ENCODE data around the gene BBX. TPM values are rescaled to one million over a fixed set of nuclear protein-coding genes. Genes with fewer than 3 reads are reported as not detected.

Gene BBX
- total RNA-seq, 4 donors from 2014 or later, result 55.6 to 86.7 (median 73.0) TPM

GRCh38 chr3:107675233-107675900, 152.6 kb downstream of the BBX start:
- no peak for TF ChIP-seq POLR2A (IDR thresholded peaks at IDR 0.05)
- TF ChIP-seq CTCF (IDR thresholded peaks at IDR 0.05), result no peak
- TF ChIP-seq POLR2AphosphoS5 (IDR thresholded peaks at IDR 0.05), result no peak
- no peak for TF ChIP-seq EP300 (IDR thresholded peaks at IDR 0.05)
- Histone ChIP-seq H3K4me3 (no peak overlapping the region), H3K27me3 (no peaks in the 10 kb centered on the region), H3K36me3 (no peaks in the 10 kb centered on the region), H3K27ac (peak overlapping the region in 1 of 4 donors; percentile 5), H3K9me3 (no peaks in the 10 kb centered on the region), H3K4me1 (peaks cover 0 to 62% (median 6%) of the 10 kb centered on the region in 3 donors)
- 84 to 94% methylated on average over 3 to 6 of the region's 6 CpGs for WGBS, 2 donors (ENCODE audit: low coverage in 1 of 2)
- ATAC-seq, result no peak

- Histone ChIP-seq H3K27ac (no peak overlapping the region), H3K9me3 (no peaks in the 10 kb centered on the region), H3K4me1 (peaks cover 0 to 75% (median 8%) of the 10 kb centered on the region in 3 donors), H3K4me3 (no peak overlapping the region), H3K36me3 (no peaks in the 10 kb centered on the region), H3K27me3 (no peaks in the 10 kb centered on the region)
- no peak for ATAC-seq
- TF ChIP-seq EP300 (IDR thresholded peaks at IDR 0.05) (no peak), POLR2A (IDR thresholded peaks at IDR 0.05) (no peak), CTCF (IDR thresholded peaks at IDR 0.05) (peak; percentile 49 to 66 (median 63)), POLR2AphosphoS5 (IDR thresholded peaks at IDR 0.05) (no peak)
- 52 to 64% methylated on average over 2 of the region's 2 CpGs for WGBS, 2 donors (ENCODE audit: low coverage in 1 of 2)
Observed at GRCh38 chr3:107676469-107677309, 153.9 kb downstream of the BBX start.

GRCh38 chr3:107679921-107680320, 157.2 kb downstream of the BBX start:
- H3K4me1 ChIP-seq, result peaks cover 8 to 93% (median 13%) of the 10 kb centered on the region in 3 donors
- no peaks in the 10 kb centered on the region for H3K9me3 ChIP-seq
- no peaks in the 10 kb centered on the region for H3K27me3 ChIP-seq
- peak overlapping the region in 2 of 4 donors; percentile 12 to 30 for H3K27ac ChIP-seq
- H3K36me3 ChIP-seq, result no peaks in the 10 kb centered on the region
- no peak for ATAC-seq
- TF ChIP-seq CTCF (IDR thresholded peaks at IDR 0.05) (no peak), POLR2AphosphoS5 (IDR thresholded peaks at IDR 0.05) (no peak), POLR2A (IDR thresholded peaks at IDR 0.05) (no peak), EP300 (IDR thresholded peaks at IDR 0.05) (no peak)
- WGBS, 2 donors (ENCODE audit: low coverage in 1 of 2), result 38 to 73% methylated on average over 2 of the region's 2 CpGs
- H3K4me3 ChIP-seq, result no peak overlapping the region

- H3K9me3 ChIP-seq, result no peaks in the 10 kb centered on the region
- no peak for ATAC-seq
- 75 to 77% methylated on average over 2 of the region's 2 CpGs for WGBS, 2 donors (ENCODE audit: low coverage in 1 of 2)
- no peak overlapping the region for H3K4me3 ChIP-seq
- H3K4me1 ChIP-seq, result peaks cover 8 to 85% (median 13%) of the 10 kb centered on the region in 3 donors
- H3K27ac ChIP-seq, result no peak overlapping the region
- no peaks in the 10 kb centered on the region for H3K27me3 ChIP-seq
- no peaks in the 10 kb centered on the region for H3K36me3 ChIP-seq
- no peak for TF ChIP-seq CTCF (IDR thresholded peaks at IDR 0.05)
- TF ChIP-seq POLR2A (IDR thresholded peaks at IDR 0.05), result no peak
- TF ChIP-seq EP300 (IDR thresholded peaks at IDR 0.05), result no peak
- no peak for TF ChIP-seq POLR2AphosphoS5 (IDR thresholded peaks at IDR 0.05)
Observed at GRCh38 chr3:107680698-107681097, 157.9 kb downstream of the BBX start.

All from gastroesophageal sphincter (tissue), 4 donors.